AG04450 (cell line): ENCODE data around the gene GAST. TPM values are rescaled to one million over a fixed set of nuclear protein-coding genes. Genes with fewer than 3 reads are reported as not detected.

Source experiments
- CTCF ChIA-PET: fragments of 300-600, 350-600 bp; formaldehyde crosslinking; extraction: SDS; loops from one replicate; lab custom pipeline; 2022; ENCODE audit warnings: antibody characterized with exemption, inconsistent platforms; lab: Charles Lee
- POLR2A ChIA-PET: fragments of 350-600 bp; formaldehyde crosslinking; extraction: SDS; loops from one replicate; lab custom pipeline; 2021; ENCODE audit warnings: antibody characterized with exemption, inconsistent platforms; lab: Yijun Ruan, JAX
- DNase-seq: peaks from one replicate; pipeline ENCODE4 v3.0.0-alpha.2; 2011; ENCODE audit warnings: low read depth, low spot score
- H3K27ac ChIP-seq: one replicate; pipeline ENCODE4 v1.5.1; 2012; ENCODE audit warnings: low read depth, low read length, control low read depth
- H3K27me3 ChIP-seq: one replicate; pipeline ENCODE4 v1.6.0; 2012; ENCODE audit warnings: low read length; ENCODE audit not compliant: control insufficient read depth, insufficient read depth
- H3K4me3 ChIP-seq: 2 replicates; pipeline ENCODE4 v1.5.1; 2011; ENCODE audit warnings: mild to moderate bottlenecking, low read depth, low read length, control low read depth
- H3K9me3 ChIP-seq: 2 replicates; pipeline ENCODE4 v1.5.1; 2012; ENCODE audit warnings: low read length; ENCODE audit not compliant: control insufficient read depth, insufficient read depth
- polyA plus RNA-seq: library from polyadenylated mRNA; depleted of rRNA; stranded (reverse); fragments of >200 nt; gene quantifications from 2 replicates; pipeline ENCODE4 v1.2.3, GENCODE V29; 2011
- TF ChIP-seq, protein P1 (sequence below): IDR thresholded peaks from 2 replicates; pipeline ENCODE4 v1.5.1; 2011; ENCODE audit warnings: low read depth, low read length, control low read depth, inconsistent platforms

Gene GAST
- polyA plus RNA-seq, 1 experiment, result not detected

DNA sequence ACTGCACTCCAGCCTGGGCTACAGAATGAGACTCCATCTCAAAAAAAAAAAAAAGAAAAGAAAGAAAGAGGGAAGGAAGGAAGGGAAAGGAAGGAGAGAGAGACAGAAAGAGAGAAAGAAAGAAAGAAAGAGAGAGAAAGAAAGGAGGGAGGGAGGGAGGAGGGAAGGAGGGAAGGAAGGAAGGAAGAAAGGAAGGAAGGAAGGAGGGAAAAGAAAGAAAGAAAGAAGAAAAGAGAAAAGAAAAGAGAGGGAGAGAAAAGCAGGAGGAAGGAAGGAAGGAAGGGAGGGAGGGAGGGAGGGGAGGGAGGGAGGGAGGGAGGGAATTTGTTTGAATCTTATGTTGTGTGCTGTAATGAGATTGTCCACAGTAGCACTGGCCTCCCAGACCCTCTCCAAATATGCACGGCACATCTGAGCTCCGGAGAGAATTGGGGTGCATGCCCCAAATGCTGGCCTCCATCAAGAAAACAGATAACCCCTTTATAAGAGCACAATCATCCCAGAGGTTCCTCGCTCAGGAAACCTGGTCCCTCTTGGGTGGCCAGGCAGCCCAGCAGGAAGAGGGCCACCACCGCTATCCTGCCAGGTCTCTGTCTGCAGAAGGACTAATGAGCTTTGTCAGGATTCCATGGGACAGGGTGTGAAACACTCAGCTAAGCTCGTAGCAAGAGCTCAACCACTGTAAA lies 32.2 kb upstream of the GAST start:
- DNase-seq, result no peak
- POLR2A ChIA-PET, result interaction anchor here (0.6 to 4.1 kb wide), 2 partner anchors 9 to 568 kb away, joined by 3 to 64 read pairs; partner anchors contain the start of gene EIF1
- no peak overlapping the region for H3K27ac ChIP-seq
- no peaks in the 10 kb centered on the region for H3K9me3 ChIP-seq
- no peak overlapping the region for H3K4me3 ChIP-seq
- TF ChIP-seq, protein P1, sequence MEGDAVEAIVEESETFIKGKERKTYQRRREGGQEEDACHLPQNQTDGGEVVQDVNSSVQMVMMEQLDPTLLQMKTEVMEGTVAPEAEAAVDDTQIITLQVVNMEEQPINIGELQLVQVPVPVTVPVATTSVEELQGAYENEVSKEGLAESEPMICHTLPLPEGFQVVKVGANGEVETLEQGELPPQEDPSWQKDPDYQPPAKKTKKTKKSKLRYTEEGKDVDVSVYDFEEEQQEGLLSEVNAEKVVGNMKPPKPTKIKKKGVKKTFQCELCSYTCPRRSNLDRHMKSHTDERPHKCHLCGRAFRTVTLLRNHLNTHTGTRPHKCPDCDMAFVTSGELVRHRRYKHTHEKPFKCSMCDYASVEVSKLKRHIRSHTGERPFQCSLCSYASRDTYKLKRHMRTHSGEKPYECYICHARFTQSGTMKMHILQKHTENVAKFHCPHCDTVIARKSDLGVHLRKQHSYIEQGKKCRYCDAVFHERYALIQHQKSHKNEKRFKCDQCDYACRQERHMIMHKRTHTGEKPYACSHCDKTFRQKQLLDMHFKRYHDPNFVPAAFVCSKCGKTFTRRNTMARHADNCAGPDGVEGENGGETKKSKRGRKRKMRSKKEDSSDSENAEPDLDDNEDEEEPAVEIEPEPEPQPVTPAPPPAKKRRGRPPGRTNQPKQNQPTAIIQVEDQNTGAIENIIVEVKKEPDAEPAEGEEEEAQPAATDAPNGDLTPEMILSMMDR, result no peak
- H3K27me3 ChIP-seq, result peaks cover 11% of the 10 kb centered on the region
- CTCF ChIA-PET, result interaction anchor here (1.1 to 3.9 kb wide), 5 partner anchors 8 to 131 kb away, joined by 3 to 23 read pairs (median 19); no protein-coding TSS in a partner anchor

DNA sequence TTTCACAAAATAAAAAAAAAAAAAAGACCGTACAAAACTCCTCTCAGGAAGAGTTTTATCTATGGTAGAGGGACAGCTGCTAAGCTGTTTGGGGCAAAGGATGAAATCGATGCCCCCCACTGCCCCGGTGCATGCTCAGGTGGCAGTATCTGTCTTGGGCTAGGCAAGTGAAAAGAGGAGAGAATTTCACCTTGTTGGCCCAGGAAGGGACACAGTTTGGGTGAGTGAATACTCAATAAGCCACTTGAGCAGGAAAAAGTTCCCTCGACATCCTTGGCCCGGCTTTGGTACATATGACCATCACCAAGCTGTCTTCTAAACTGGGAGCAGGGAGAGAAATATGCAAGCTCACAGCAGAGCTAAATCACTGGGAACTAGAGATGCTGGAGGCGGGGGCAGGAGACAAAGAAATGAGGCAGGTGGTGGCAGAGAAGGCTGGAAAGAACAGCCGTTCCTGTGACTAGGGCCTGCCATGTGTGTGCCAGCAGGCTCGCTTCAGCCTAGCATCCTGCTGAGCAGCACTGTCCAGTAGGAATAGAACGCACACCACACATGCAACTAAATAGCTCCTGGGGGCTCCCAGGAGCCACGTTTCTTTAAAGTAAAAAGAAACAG lies 31.6 kb upstream of the GAST start:
- Histone ChIP-seq H3K27ac (no peak overlapping the region), H3K9me3 (no peaks in the 10 kb centered on the region), H3K4me3 (no peak overlapping the region), H3K27me3 (peaks cover 9% of the 10 kb centered on the region)
- TF ChIP-seq, protein P1, result no peak
- no peak for DNase-seq
- CTCF ChIA-PET, result interaction anchor here (1.1 to 3.9 kb wide), 5 partner anchors 13 to 131 kb away, joined by 3 to 23 read pairs (median 19); no protein-coding TSS in a partner anchor
- POLR2A ChIA-PET, result interaction anchor here (0.6 to 4.1 kb wide), 2 partner anchors 8 to 568 kb away, joined by 3 to 64 read pairs; partner anchors contain the start of gene EIF1

DNA sequence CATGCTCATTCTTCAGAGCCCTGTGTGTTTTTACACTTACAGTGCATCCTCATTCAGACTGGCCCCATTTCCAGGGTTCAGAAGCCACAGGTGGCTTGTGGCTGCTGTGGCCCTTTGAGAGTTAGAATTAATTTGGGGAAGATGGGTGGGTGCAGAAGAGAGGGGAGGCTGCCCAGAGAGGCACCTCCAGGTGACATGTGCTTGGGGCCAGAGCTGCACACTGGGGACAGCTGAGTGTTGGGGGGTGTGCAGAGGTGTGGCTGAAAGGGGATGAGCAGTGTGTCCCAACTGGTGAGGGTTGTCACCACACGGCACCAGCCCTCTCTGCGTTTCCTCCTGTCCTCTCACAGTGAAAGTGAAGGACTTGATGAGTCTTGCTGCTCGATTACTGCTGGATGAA lies 30.4 kb upstream of the GAST start:
- DNase-seq, result no peak
- CTCF ChIA-PET, result interaction anchor here (1.5 kb wide), 1 partner anchor 16 kb away, joined by 4 read pairs; no protein-coding TSS in a partner anchor
- no peaks in the 10 kb centered on the region for H3K9me3 ChIP-seq
- peaks cover 6% of the 10 kb centered on the region for H3K27me3 ChIP-seq
- H3K27ac ChIP-seq, result no peak overlapping the region
- POLR2A ChIA-PET, result interaction anchor here (0.5 kb wide), 1 partner anchor 1000 kb away, joined by 3 read pairs; no protein-coding TSS in a partner anchor
- TF ChIP-seq, protein P1, result no peak
- no peak overlapping the region for H3K4me3 ChIP-seq

DNA sequence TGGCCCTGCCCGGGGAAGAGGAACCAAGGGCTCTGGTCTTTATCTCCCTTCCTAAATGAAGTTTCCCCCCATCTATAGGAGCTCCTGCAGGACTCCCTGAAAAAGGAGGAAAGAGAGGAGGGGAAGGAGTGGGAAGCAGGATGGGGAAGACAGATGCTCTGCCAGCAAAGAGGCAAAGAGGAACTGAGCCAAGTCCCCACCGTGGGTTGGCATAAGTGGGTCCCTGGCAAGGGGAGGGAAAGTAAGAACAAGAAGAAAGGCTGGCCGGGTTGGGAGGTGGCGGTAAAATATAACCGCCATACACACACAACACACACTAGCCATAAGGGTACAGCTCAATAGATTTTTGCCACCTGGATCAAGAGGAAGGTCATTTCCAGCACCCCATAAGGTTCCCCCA lies 29.5 kb upstream of the GAST start:
- no peak for DNase-seq
- Histone ChIP-seq H3K4me3 (no peak overlapping the region), H3K9me3 (no peaks in the 10 kb centered on the region), H3K27me3 (peaks cover 6% of the 10 kb centered on the region), H3K27ac (no peak overlapping the region)
- POLR2A ChIA-PET, result interaction anchor here (0.6 kb wide), 1 partner anchor 424 kb away, joined by 3 read pairs; no protein-coding TSS in a partner anchor
- TF ChIP-seq, protein P1, result no peak
- CTCF ChIA-PET, result no interaction called here
